Activated CD8-positive, alpha-beta T cell treated with anti-CD3 and anti-CD28 coated beads for 36 hours (primary cell): ENCODE data around the gene CCT8. TPM values are rescaled to one million over a fixed set of nuclear protein-coding genes. Genes with fewer than 3 reads are reported as not detected.
A peak's percentile ranks its signal among the peaks of the same experiment; 100 is the strongest.
"Not testable (repeated sequence)": the region's sequence is repeated elsewhere in the genome, so short reads cannot be mapped to it uniquely, and the experiment has no call there.

Experiments used
- ATAC-seq: fragments of 200-7000 bp; cut with Tn5 transposase; one replicate; pipeline ENCODE4 v1.10.0; 2021; ENCODE audit warnings: mild to moderate bottlenecking, moderate library complexity
- CTCF ChIA-PET: fragments of 350-600 bp; sonication (Branson Sonifier 250); formaldehyde crosslinking; loops from one replicate; lab custom pipeline; 2021; ENCODE audit warnings: antibody characterized with exemption; lab: Charles Lee
- POLR2A ChIA-PET: fragments of 350-600 bp; sonication (Branson Sonifier 250); formaldehyde crosslinking; loops from one replicate; lab custom pipeline; 2021; ENCODE audit warnings: antibody characterized with exemption; lab: Charles Lee
- DNase-seq: peaks from one replicate; pipeline ENCODE4 v3.0.0-alpha.2; 2020
- H3K27ac Mint-ChIP-seq: one replicate; pipeline ENCODE4 v1.8.0; 2021; ENCODE audit warnings: mild to moderate bottlenecking, mixed read lengths
- H3K27me3 Mint-ChIP-seq: one replicate; pipeline ENCODE4 v1.8.0; 2021; ENCODE audit warnings: mixed read lengths
- H3K36me3 Mint-ChIP-seq: one replicate; pipeline ENCODE4 v1.8.0; 2021; ENCODE audit warnings: low read depth, mixed read lengths
- H3K4me1 Mint-ChIP-seq: one replicate; pipeline ENCODE4 v1.8.0; 2021; ENCODE audit warnings: low read depth, mixed read lengths
- H3K4me3 Mint-ChIP-seq: one replicate; pipeline ENCODE4 v1.8.0; 2021; ENCODE audit warnings: mild to moderate bottlenecking, moderate library complexity, mixed read lengths
- H3K9me3 Mint-ChIP-seq: one replicate; pipeline ENCODE4 v1.8.0; 2021; ENCODE audit warnings: mixed read lengths
- CTCF ChIP-seq: fragments of 200-600 bp; IDR thresholded peaks from one replicate; pipeline ENCODE4 v1.8.0; 2022; ENCODE audit warnings: antibody characterized with exemption, mild to moderate bottlenecking
- intact Hi-C: fragments of 100-400 bp; cut with micrococcal nuclease; formaldehyde crosslinking; loops from one replicate; pipeline ENCODE4 v1.10.0; 2022
- total RNA-seq, 2 experiments: library from RNA; stranded (reverse); gene quantifications; one replicate each; pipeline ENCODE4 v1.2.3, GENCODE V29; 2021

Gene CCT8
- total RNA-seq, 2 experiments from 2014 or later = 474 to 489 TPM

- ChIA-PET CTCF (interaction anchor here (1.0 to 1.5 kb wide), 5 partner anchors 9 to 298 kb away, joined by 3 to 5 read pairs (median 4); partner anchors contain the start of gene BACH1), POLR2A (interaction anchor here (0.7 to 1.9 kb wide), 8 partner anchors 9 to 370 kb away, joined by 3 to 8 read pairs (median 4); partner anchors contain the start of genes LTN1 and USP16)
- Mint-ChIP-seq H3K4me3 (peak overlapping the region; percentile 75), H3K27me3 (no peaks in the 10 kb centered on the region), H3K27ac (peak overlapping the region; percentile 95), H3K9me3 (peaks cover 5% of the 10 kb centered on the region), H3K4me1 (peaks cover 52% of the 10 kb centered on the region), H3K36me3 (peaks cover 7% of the 10 kb centered on the region)
- peak; percentile 70 for ATAC-seq
- intact Hi-C loops = loop anchor here (2.0 kb wide), 1 partner anchor 222 kb away; no protein-coding TSS in a partner anchor
- peak; percentile 75 for DNase-seq
- TF ChIP-seq CTCF = no peak
Observed at GRCh38 chr21:29078869-29079767, 5.7 kb upstream of the CCT8 start.

- Mint-ChIP-seq H3K9me3 (peaks cover 5% of the 10 kb centered on the region), H3K27ac (peak overlapping the region; percentile 89), H3K4me1 (peaks cover 57% of the 10 kb centered on the region), H3K36me3 (peaks cover 15% of the 10 kb centered on the region), H3K4me3 (peak overlapping the region; percentile 75), H3K27me3 (no peaks in the 10 kb centered on the region)
- ATAC-seq (no peak), DNase-seq (peak; percentile 54)
- ChIA-PET POLR2A (interaction anchor here (1.1 to 7.0 kb wide), 5 partner anchors 11 to 222 kb away, joined by 3 to 80 read pairs (median 6); partner anchors contain the start of genes BACH1, RWDD2B and USP16), CTCF (no interaction called here)
- intact Hi-C loops = loop anchor here (2.0 kb wide), 1 partner anchor 223 kb away; no protein-coding TSS in a partner anchor
- TF ChIP-seq CTCF = no peak
Observed at GRCh38 chr21:29077651-29078090, 4.2 kb upstream of the CCT8 start.

- H3K27me3 Mint-ChIP-seq, intact Hi-C loops, ATAC-seq, H3K9me3 Mint-ChIP-seq: not testable (repeated sequence)
- DNase-seq = peak; percentile 89
- Mint-ChIP-seq H3K36me3 (peaks cover 22% of the 10 kb centered on the region), H3K27ac (peak overlapping the region; percentile 94), H3K4me1 (peaks cover 59% of the 10 kb centered on the region), H3K4me3 (peak overlapping the region; percentile 75)
- POLR2A ChIA-PET = interaction anchor here (0.6 to 7.0 kb wide), 4 partner anchors 41 to 222 kb away, joined by 3 to 80 read pairs (median 26); partner anchors contain the start of genes BACH1, RWDD2B and USP16
- CTCF ChIA-PET = interaction anchor here (1.0 kb wide), 1 partner anchor 223 kb away, joined by 3 read pairs; no protein-coding TSS in a partner anchor
Observed at GRCh38 chr21:29076731-29077640, 3.5 kb upstream of the CCT8 start.

- peak overlapping the region; percentile 94 for H3K27ac Mint-ChIP-seq
Observed at GRCh38 chr21:29075706-29076466, 2.4 kb upstream of the CCT8 start.

More at GRCh38 chr21:29075706-29076466, 2.4 kb upstream of the CCT8 start:
- TF ChIP-seq CTCF = no peak
- ChIA-PET CTCF (interaction anchor here (0.7 to 1.3 kb wide), 3 partner anchors 10 to 296 kb away, joined by 3 to 4 read pairs (median 3); no protein-coding TSS in a partner anchor), POLR2A (interaction anchor here (1.7 to 7.0 kb wide), 3 partner anchors 50 to 224 kb away, joined by 3 to 80 read pairs (median 50); partner anchors contain the start of genes BACH1 and USP16)
- H3K4me1 Mint-ChIP-seq = peaks cover 65% of the 10 kb centered on the region
- H3K27me3 Mint-ChIP-seq = no peaks in the 10 kb centered on the region
- peak; percentile 28 for DNase-seq
- H3K9me3 Mint-ChIP-seq = peaks cover 5% of the 10 kb centered on the region
- H3K4me3 Mint-ChIP-seq = peak overlapping the region; percentile 75
- intact Hi-C loops = no loop called here
- no peak for ATAC-seq
- H3K36me3 Mint-ChIP-seq = peaks cover 29% of the 10 kb centered on the region
